ENCODE data around the gene GRIK4. TPM values are rescaled to one million over a fixed set of nuclear protein-coding genes. Genes with fewer than 3 reads are reported as not detected.

Gene GRIK4
- total RNA-seq, 2 experiments from 2014 or later: 0.08 TPM; not detected in 1

- ChIA-PET POLR2A (no interaction called here), CTCF (no interaction called here)
Measured at GRCh38 chr11:120651396-120651795, 139.8 kb downstream of the GRIK4 start.

GRCh38 chr11:120651836-120652235, 140.3 kb downstream of the GRIK4 start:
- POLR2A ChIA-PET: no interaction called here
- CTCF ChIA-PET: no interaction called here

- ChIA-PET CTCF (no interaction called here), POLR2A (no interaction called here)
Measured at GRCh38 chr11:120652705-120653335, 141.3 kb downstream of the GRIK4 start.

- POLR2A ChIA-PET: no interaction called here
- CTCF ChIA-PET: no interaction called here
Measured at GRCh38 chr11:120655589-120655988, 144.0 kb downstream of the GRIK4 start.

GRCh38 chr11:120657306-120658070, 145.9 kb downstream of the GRIK4 start:
- CTCF ChIA-PET: no interaction called here
- POLR2A ChIA-PET: no interaction called here

- CTCF ChIA-PET: no interaction called here
- POLR2A ChIA-PET: no interaction called here
Measured at GRCh38 chr11:120658071-120658423, 146.5 kb downstream of the GRIK4 start.

GRCh38 chr11:120659076-120659475, 147.5 kb downstream of the GRIK4 start:
- POLR2A ChIA-PET: no interaction called here
- CTCF ChIA-PET: no interaction called here

- CTCF ChIA-PET: interaction anchor here (0.6 kb wide), 1 partner anchor 36 kb away, joined by 3 read pairs; no protein-coding TSS in a partner anchor
Measured at GRCh38 chr11:120660024-120660565, 148.5 kb downstream of the GRIK4 start.

GRCh38 chr11:120662071-120662676, 150.6 kb downstream of the GRIK4 start:
- POLR2A ChIA-PET: no interaction called here
- CTCF ChIA-PET: no interaction called here

More at GRCh38 chr11:120660024-120660565, 148.5 kb downstream of the GRIK4 start:
- POLR2A ChIA-PET: no interaction called here

- ChIA-PET CTCF (no interaction called here), POLR2A (no interaction called here)
Measured at GRCh38 chr11:120663142-120663541, 151.6 kb downstream of the GRIK4 start.

GRCh38 chr11:120666121-120666639, 154.6 kb downstream of the GRIK4 start:
- CTCF ChIA-PET: no interaction called here

GRCh38 chr11:120667281-120667680, 155.7 kb downstream of the GRIK4 start:
- CTCF ChIA-PET: interaction anchor here (0.6 kb wide), 1 partner anchor 261 kb away, joined by 3 read pairs; no protein-coding TSS in a partner anchor

More at GRCh38 chr11:120666121-120666639, 154.6 kb downstream of the GRIK4 start:
- POLR2A ChIA-PET: no interaction called here

GRCh38 chr11:120667934-120668333, 156.4 kb downstream of the GRIK4 start:
- ChIA-PET CTCF (no interaction called here), POLR2A (no interaction called here)

More at GRCh38 chr11:120667281-120667680, 155.7 kb downstream of the GRIK4 start:
- POLR2A ChIA-PET: no interaction called here

GRCh38 chr11:120668537-120668936, 157.0 kb downstream of the GRIK4 start:
- POLR2A ChIA-PET: no interaction called here
- CTCF ChIA-PET: no interaction called here

GRCh38 chr11:120674542-120674941, 163.0 kb downstream of the GRIK4 start:
- CTCF ChIA-PET: no interaction called here
- POLR2A ChIA-PET: no interaction called here

GRCh38 chr11:120675171-120675570, 163.6 kb downstream of the GRIK4 start:
- CTCF ChIA-PET: no interaction called here
- POLR2A ChIA-PET: no interaction called here

GRCh38 chr11:120676991-120677390, 165.4 kb downstream of the GRIK4 start:
- ChIA-PET POLR2A (no interaction called here), CTCF (no interaction called here)

GRCh38 chr11:120680322-120680721, 168.8 kb downstream of the GRIK4 start:
- POLR2A ChIA-PET: no interaction called here
- CTCF ChIA-PET: no interaction called here

GRCh38 chr11:120681434-120682331, 170.1 kb downstream of the GRIK4 start:
- CTCF ChIA-PET: interaction anchor here (0.8 kb wide), 1 partner anchor 119 kb away, joined by 3 read pairs; no protein-coding TSS in a partner anchor
- POLR2A ChIA-PET: no interaction called here

GRCh38 chr11:120682332-120682649, 170.7 kb downstream of the GRIK4 start:
- CTCF ChIA-PET: interaction anchor here (0.8 kb wide), 1 partner anchor 120 kb away, joined by 3 read pairs; no protein-coding TSS in a partner anchor

More at GRCh38 chr11:120682332-120682649, 170.7 kb downstream of the GRIK4 start:
- POLR2A ChIA-PET: no interaction called here
